ENCODE results near the gene ACSL4. TPM values are rescaled to one million over a fixed set of nuclear protein-coding genes. Genes with fewer than 3 reads are reported as not detected.

The ACSL4 gene
- total RNA-seq, 1 donor from 2014 or later: 27.7 TPM

DNA sequence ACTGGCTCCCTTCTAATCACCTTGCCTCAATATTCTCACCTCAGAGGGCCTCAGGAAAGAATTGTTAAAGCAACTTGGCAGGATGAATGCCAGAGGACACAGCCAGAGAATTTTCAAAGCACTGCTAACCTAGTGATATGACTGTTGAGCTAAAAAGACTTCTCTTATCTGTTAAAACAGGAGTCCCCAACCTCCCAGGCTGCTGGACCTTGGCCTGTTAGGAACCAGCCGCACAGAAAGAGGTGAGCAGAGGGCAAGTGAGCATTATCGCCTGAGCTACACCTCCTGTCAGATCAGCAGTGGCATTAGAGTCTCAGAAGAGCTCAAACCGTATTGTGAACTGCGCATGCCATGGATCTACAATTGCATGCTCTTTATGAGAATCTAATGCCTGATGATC lies 106.4 kb downstream of the ACSL4 start:
- H3K9ac ChIP-seq (ENCODE audit: low read depth in 1 of 3, low read length in 3 of 3): no peak overlapping the region
- H3K4me3 ChIP-seq (ENCODE audit: low read length in 3 of 3): no peak overlapping the region
- H3K27ac ChIP-seq (ENCODE audit: low read depth, low read length): no peak overlapping the region
- no peaks in the 10 kb centered on the region for H3K36me3 ChIP-seq (ENCODE audit: control insufficient read depth in 3 of 3, insufficient read depth in 3 of 3, low read length in 3 of 3)
- H3K9me3 ChIP-seq (ENCODE audit: control insufficient read depth in 3 of 3, low read length in 3 of 3): no peaks in the 10 kb centered on the region
- H3K27me3 ChIP-seq (ENCODE audit: control insufficient read depth in 3 of 3, insufficient read depth in 3 of 3, low read length in 3 of 3): peaks cover 0 to 11% (median 0%) of the 10 kb centered on the region in 3 donors
- H3K4me1 ChIP-seq (ENCODE audit: control insufficient read depth in 3 of 3, insufficient read depth in 3 of 3, low read length in 3 of 3): peaks cover 0 to 2% (median 0%) of the 10 kb centered on the region in 3 donors

DNA sequence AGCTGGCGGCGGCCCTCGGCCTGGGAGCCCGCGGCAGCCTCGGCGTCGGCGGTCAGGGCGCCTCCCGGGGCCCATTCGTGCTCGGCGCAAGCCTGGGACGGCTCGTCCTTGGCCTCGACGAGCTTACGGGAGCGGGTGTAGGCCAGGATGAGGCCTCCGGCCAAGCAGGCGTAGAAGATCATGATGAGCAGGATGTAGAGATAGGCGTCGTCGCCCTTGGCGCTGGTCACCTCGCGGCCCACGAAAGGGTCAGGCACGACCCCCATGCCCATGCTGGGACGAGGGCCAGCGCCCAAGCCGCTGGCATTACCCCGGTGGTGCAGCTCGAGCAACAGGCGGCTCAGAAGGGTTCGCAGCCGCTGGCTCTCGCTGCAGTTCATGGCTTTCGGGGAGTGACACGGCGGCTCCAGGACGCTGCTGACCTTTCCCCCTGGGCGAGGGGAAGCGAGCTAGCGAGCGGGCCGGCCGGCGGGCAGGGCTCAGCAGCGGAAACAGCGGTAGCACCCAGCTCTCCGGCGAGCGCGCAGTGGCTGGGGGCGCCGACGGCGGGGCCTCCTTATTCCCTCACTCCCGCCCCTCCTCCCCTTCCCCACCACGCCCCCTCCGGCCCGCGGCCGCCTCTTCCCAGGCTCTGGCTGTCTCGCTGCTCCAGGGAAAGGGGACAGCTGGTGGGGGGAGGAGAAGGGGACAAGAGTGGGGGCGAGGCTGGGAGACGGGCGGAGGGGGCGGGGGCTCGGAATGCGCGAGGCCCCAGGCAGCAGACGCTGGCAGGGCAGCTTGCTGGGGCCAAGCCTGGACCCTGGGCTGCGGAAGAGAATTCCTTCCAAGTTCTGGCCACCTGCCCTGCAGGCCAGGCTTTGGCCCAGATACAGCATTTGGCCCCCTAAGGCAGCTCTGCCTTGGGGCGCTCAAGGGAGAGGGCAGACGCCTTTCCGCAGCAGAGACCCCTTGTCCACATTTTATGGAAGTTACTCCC lies 108.1 kb downstream of the ACSL4 start, which contains the start of gene KCNE5:
TSS of gene KCNE5 (minus strand) at position 532 of the 976 bp plus-strand sequence. CDS start at position 380, 152 bp downstream.
- H3K27me3 ChIP-seq (ENCODE audit: control insufficient read depth in 3 of 3, insufficient read depth in 3 of 3, low read length in 3 of 3): peaks cover 0 to 15% (median 0%) of the 10 kb centered on the region in 3 donors

DNA sequence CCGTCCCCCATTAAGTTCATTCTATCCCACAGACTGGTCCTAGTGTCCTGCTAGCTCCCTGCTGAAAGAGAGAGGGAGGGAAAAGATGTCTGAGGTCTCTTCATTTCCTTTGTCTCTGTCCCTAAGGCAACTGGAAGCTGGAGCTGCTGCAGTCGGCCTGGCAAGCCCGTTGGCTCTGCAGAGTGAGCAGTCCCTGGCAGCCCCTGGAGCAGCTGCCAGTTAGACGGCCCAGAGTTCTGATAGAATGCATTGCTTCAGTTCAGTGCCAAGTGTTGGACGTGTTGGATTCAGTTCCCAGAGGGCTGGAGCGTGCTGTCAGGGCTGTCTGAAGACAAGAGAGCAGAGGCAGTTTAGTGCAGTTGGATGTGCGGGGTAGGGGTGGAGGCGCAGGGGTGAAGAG lies 109.1 kb downstream of the ACSL4 start:
- Histone ChIP-seq H3K36me3 (ENCODE audit: control insufficient read depth in 3 of 3, insufficient read depth in 3 of 3, low read length in 3 of 3) (no peaks in the 10 kb centered on the region), H3K4me3 (ENCODE audit: low read length in 3 of 3) (no peak overlapping the region), H3K9me3 (ENCODE audit: control insufficient read depth in 3 of 3, low read length in 3 of 3) (no peaks in the 10 kb centered on the region), H3K27ac (ENCODE audit: low read depth, low read length) (no peak overlapping the region), H3K27me3 (ENCODE audit: control insufficient read depth in 3 of 3, insufficient read depth in 3 of 3, low read length in 3 of 3) (peaks cover 0 to 16% (median 0%) of the 10 kb centered on the region in 3 donors), H3K9ac (ENCODE audit: low read depth in 1 of 3, low read length in 3 of 3) (no peak overlapping the region), H3K4me1 (ENCODE audit: control insufficient read depth in 3 of 3, insufficient read depth in 3 of 3, low read length in 3 of 3) (peaks cover 0 to 2% (median 0%) of the 10 kb centered on the region in 3 donors)

More for the DNA sequence above, 108.1 kb downstream of the ACSL4 start, which contains the start of gene KCNE5:
- H3K4me1 ChIP-seq (ENCODE audit: control insufficient read depth in 3 of 3, insufficient read depth in 3 of 3, low read length in 3 of 3): peaks cover 0 to 2% (median 0%) of the 10 kb centered on the region in 3 donors
- no peak within 1 kb of the TSS for H3K9ac ChIP-seq (ENCODE audit: low read depth in 1 of 3, low read length in 3 of 3)
- no peak within 1 kb of the TSS for H3K27ac ChIP-seq (ENCODE audit: low read depth, low read length)
- H3K36me3 ChIP-seq (ENCODE audit: control insufficient read depth in 3 of 3, insufficient read depth in 3 of 3, low read length in 3 of 3): no peaks in the 10 kb centered on the region
- no peaks in the 10 kb centered on the region for H3K9me3 ChIP-seq (ENCODE audit: control insufficient read depth in 3 of 3, low read length in 3 of 3)
- H3K4me3 ChIP-seq (ENCODE audit: low read length in 3 of 3): no peak within 1 kb of the TSS

DNA sequence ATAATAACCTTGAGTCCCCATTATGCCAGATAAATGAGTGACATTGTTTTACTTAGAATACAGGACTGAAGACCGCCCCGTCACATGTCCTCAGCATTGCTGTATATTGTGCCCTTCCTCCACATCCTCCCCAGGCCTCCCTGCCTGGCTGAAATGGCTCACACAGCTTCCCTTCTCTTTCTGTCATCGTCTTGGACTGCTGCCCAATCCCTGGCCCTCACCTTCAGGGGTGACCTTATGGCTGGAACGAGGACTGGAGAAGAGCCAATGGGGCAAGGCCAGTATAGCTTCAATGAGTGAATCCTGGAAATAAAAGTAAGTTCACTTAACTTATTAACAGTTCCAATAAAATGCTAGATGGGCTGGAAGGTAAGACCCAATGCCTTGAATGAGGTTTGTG lies 110.8 kb downstream of the ACSL4 start:
- Histone ChIP-seq H3K27me3 (ENCODE audit: control insufficient read depth in 3 of 3, insufficient read depth in 3 of 3, low read length in 3 of 3) (peaks cover 0 to 18% (median 0%) of the 10 kb centered on the region in 3 donors), H3K9me3 (ENCODE audit: control insufficient read depth in 3 of 3, low read length in 3 of 3) (no peaks in the 10 kb centered on the region)

DNA sequence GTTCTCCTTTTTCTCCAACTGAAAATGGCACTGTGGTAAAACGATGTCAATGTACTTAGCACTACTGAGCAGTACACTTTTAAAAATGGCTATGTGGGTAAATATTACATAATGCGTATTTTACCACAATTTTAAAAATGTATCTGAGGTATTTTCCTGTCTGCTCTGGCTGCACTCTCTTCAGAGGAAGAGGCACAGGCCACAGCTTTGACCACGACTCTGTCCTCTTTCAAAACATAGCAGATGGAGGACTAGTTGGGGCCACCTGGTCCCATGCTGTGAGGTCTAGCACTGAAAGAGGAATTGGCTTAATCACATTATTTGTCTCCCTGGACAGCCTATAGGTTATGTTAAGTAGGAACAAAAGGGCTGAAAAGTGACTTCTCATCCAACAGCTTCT lies 113.3 kb downstream of the ACSL4 start:
- Histone ChIP-seq H3K4me1 (ENCODE audit: control insufficient read depth in 3 of 3, insufficient read depth in 3 of 3, low read length in 3 of 3) (peaks cover 0 to 2% (median 2%) of the 10 kb centered on the region in 3 donors), H3K36me3 (ENCODE audit: control insufficient read depth in 3 of 3, insufficient read depth in 3 of 3, low read length in 3 of 3) (no peaks in the 10 kb centered on the region), H3K4me3 (ENCODE audit: low read length in 3 of 3) (no peak overlapping the region), H3K27ac (ENCODE audit: low read depth, low read length) (no peak overlapping the region), H3K9ac (ENCODE audit: low read depth in 1 of 3, low read length in 3 of 3) (no peak overlapping the region), H3K9me3 (ENCODE audit: control insufficient read depth in 3 of 3, low read length in 3 of 3) (no peaks in the 10 kb centered on the region), H3K27me3 (ENCODE audit: control insufficient read depth in 3 of 3, insufficient read depth in 3 of 3, low read length in 3 of 3) (peaks cover 0 to 12% (median 0%) of the 10 kb centered on the region in 3 donors)

More for the DNA sequence above, 110.8 kb downstream of the ACSL4 start:
- Histone ChIP-seq H3K27ac (ENCODE audit: low read depth, low read length) (no peak overlapping the region), H3K4me1 (ENCODE audit: control insufficient read depth in 3 of 3, insufficient read depth in 3 of 3, low read length in 3 of 3) (peaks cover 0 to 2% (median 0%) of the 10 kb centered on the region in 3 donors), H3K9ac (ENCODE audit: low read depth in 1 of 3, low read length in 3 of 3) (no peak overlapping the region), H3K36me3 (ENCODE audit: control insufficient read depth in 3 of 3, insufficient read depth in 3 of 3, low read length in 3 of 3) (no peaks in the 10 kb centered on the region), H3K4me3 (ENCODE audit: low read length in 3 of 3) (no peak overlapping the region)

DNA sequence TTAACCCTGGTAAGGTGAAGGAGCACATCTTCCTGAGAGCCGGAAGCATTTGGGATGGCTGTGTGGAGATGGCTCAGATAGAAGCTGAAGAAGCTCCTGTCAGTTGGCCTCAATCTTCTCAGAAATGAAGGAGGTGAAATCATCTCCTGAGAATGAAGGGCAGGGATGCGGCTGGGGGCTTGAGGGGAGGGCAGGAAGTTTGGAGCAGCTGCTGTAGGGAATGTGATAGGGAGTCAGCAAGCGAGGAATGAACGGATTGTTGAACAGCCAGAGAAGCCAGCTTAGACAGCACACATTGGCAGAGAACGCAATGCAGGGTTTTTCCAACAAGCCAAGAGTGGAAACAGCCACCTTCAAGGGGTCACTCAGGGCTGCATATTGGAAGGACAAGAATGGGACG lies 118.1 kb downstream of the ACSL4 start:
- Histone ChIP-seq H3K4me1 (ENCODE audit: control insufficient read depth in 3 of 3, insufficient read depth in 3 of 3, low read length in 3 of 3) (peaks cover 0 to 2% (median 0%) of the 10 kb centered on the region in 3 donors), H3K27ac (ENCODE audit: low read depth, low read length) (no peak overlapping the region), H3K27me3 (ENCODE audit: control insufficient read depth in 3 of 3, insufficient read depth in 3 of 3, low read length in 3 of 3) (peaks cover 0 to 9% (median 0%) of the 10 kb centered on the region in 3 donors), H3K9me3 (ENCODE audit: control insufficient read depth in 3 of 3, low read length in 3 of 3) (no peaks in the 10 kb centered on the region), H3K4me3 (ENCODE audit: low read length in 3 of 3) (no peak overlapping the region), H3K9ac (ENCODE audit: low read depth in 1 of 3, low read length in 3 of 3) (no peak overlapping the region), H3K36me3 (ENCODE audit: control insufficient read depth in 3 of 3, insufficient read depth in 3 of 3, low read length in 3 of 3) (no peaks in the 10 kb centered on the region)

DNA sequence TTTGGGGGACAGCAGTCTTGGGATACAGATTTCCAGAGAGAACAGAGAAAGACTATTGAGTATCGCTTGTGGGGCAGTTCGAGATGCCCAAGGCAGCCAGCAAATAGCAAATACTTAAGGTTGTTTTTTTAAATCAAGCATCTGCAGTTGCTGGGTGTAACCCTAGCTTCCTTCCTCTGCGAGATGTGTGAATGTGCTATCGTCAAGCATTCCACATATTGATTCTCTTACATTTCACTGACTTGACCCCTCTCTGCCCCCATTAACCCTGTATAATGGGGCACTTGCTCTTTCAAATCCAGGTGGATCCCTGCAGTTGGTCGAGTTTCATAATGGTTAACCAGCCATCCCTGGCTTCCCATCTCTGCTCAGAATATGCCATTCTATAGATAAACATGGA lies 131.6 kb downstream of the ACSL4 start:
- Histone ChIP-seq H3K4me1 (ENCODE audit: control insufficient read depth in 3 of 3, insufficient read depth in 3 of 3, low read length in 3 of 3) (peaks cover 2 to 18% (median 5%) of the 10 kb centered on the region in 3 donors), H3K27me3 (ENCODE audit: control insufficient read depth in 3 of 3, insufficient read depth in 3 of 3, low read length in 3 of 3) (peaks cover 0 to 17% (median 7%) of the 10 kb centered on the region in 3 donors), H3K36me3 (ENCODE audit: control insufficient read depth in 3 of 3, insufficient read depth in 3 of 3, low read length in 3 of 3) (no peaks in the 10 kb centered on the region), H3K27ac (ENCODE audit: low read depth, low read length) (no peak overlapping the region), H3K9ac (ENCODE audit: low read depth in 1 of 3, low read length in 3 of 3) (no peak overlapping the region), H3K9me3 (ENCODE audit: control insufficient read depth in 3 of 3, low read length in 3 of 3) (no peaks in the 10 kb centered on the region), H3K4me3 (ENCODE audit: low read length in 3 of 3) (no peak overlapping the region)

DNA sequence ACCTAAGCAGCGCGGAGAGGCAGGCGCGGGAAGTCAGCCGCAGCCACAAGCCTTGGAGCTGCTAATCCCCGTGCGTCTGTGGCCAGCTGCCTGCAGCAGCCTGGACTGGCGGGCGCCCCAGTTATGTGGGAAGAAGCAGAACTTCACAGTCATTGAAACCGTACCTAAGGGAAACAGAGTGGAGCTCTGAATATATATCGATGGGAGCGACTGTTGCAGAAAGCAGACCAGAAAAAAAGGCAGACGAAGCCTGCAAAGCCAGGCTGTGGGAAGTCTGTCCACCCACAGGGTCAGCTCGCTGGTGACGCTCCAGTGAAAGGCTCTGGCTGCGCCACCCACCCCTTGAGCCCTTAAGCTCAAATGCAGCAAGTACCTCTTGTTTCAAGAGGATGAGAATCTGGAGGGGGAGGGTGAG lies 132.8 kb downstream of the ACSL4 start:
- H3K9me3 ChIP-seq (ENCODE audit: control insufficient read depth in 3 of 3, low read length in 3 of 3): no peaks in the 10 kb centered on the region
- peaks cover 2 to 18% (median 5%) of the 10 kb centered on the region in 3 donors for H3K4me1 ChIP-seq (ENCODE audit: control insufficient read depth in 3 of 3, insufficient read depth in 3 of 3, low read length in 3 of 3)
- peaks cover 0 to 17% (median 7%) of the 10 kb centered on the region in 3 donors for H3K27me3 ChIP-seq (ENCODE audit: control insufficient read depth in 3 of 3, insufficient read depth in 3 of 3, low read length in 3 of 3)
- H3K27ac ChIP-seq (ENCODE audit: low read depth, low read length): peak overlapping the region; percentile 18
- peak overlapping the region in 1 of 3 donors; percentile 46 for H3K4me3 ChIP-seq (ENCODE audit: low read length in 3 of 3)
- no peaks in the 10 kb centered on the region for H3K36me3 ChIP-seq (ENCODE audit: control insufficient read depth in 3 of 3, insufficient read depth in 3 of 3, low read length in 3 of 3)
- H3K9ac ChIP-seq (ENCODE audit: low read depth in 1 of 3, low read length in 3 of 3): peak overlapping the region in 1 of 3 donors; percentile 8

DNA sequence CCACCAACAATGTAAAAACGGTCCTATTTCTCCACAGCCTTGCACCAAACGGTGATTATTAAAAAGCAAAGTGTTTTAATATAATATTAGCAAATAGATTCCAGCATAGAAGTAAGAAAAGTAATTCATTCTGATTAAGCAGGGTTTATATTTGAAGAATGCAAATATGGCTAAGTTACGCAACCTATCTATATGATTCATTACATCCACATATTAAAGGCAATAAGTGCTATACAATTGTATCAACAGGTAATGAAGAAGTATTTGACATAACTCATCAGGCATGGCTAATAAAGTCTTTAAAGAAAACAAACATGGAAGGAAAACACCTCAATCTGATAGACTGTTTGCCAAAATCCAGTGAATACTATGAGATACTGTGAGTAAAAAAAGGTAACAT lies 137.0 kb downstream of the ACSL4 start:
- H3K4me1 ChIP-seq (ENCODE audit: control insufficient read depth in 3 of 3, insufficient read depth in 3 of 3, low read length in 3 of 3): peaks cover 2 to 8% (median 5%) of the 10 kb centered on the region in 3 donors
- no peaks in the 10 kb centered on the region for H3K9me3 ChIP-seq (ENCODE audit: control insufficient read depth in 3 of 3, low read length in 3 of 3)
- no peak overlapping the region for H3K27ac ChIP-seq (ENCODE audit: low read depth, low read length)
- no peaks in the 10 kb centered on the region for H3K36me3 ChIP-seq (ENCODE audit: control insufficient read depth in 3 of 3, insufficient read depth in 3 of 3, low read length in 3 of 3)
- H3K4me3 ChIP-seq (ENCODE audit: low read length in 3 of 3): no peak overlapping the region
- H3K9ac ChIP-seq (ENCODE audit: low read depth in 1 of 3, low read length in 3 of 3): no peak overlapping the region
- H3K27me3 ChIP-seq (ENCODE audit: control insufficient read depth in 3 of 3, insufficient read depth in 3 of 3, low read length in 3 of 3): no peaks in the 10 kb centered on the region

Data from skeletal muscle tissue (tissue), 4 donors.